Right lobe of liver (tissue), 4 donors: ENCODE data around the gene USP12.

Source experiments
- POLR2A ChIP-seq: fragments of 450-650 bp; IDR thresholded peaks from one replicate; pipeline ENCODE4 v1.6.1; 2017; ENCODE audit warnings: antibody characterized with exemption, mild to moderate bottlenecking
- TF ChIP-seq, protein P1 (sequence below), 4 donors: fragments of 200-600 bp in 3 of 4; fragments of 450-650 bp in 1 of 4; IDR thresholded peaks; one replicate each; pipeline versions ENCODE4 v1.5.1 to v1.8.0; 2016 to 2022; ENCODE audit warnings: antibody characterized with exemption in 4 of 4, mild to moderate bottlenecking in 2 of 4
- donor health status: DM: no; HTN: no; CAD: no.
- donor health status: DM: no; HTN: no; CAD: no.
- donor health status: DM: no; HTN: yes; CAD: no.

DNA sequence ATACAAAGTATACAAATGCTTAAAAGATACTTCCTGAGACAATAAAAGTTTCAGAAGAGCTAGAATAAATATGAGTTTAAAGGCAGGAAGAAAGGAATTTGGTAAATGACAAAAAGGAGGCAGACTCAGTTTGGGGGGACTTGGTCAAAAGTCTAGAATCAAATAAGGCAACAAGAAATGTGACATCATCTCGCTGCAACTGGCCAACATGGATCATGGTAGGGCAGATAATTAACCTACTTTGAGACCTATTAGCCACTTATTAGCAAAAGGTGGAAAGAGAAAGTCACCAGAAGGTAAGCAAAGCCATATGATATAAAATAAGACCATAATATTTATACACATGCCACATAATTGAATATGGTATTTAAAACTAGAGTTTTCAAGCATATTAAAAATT, 5.3 kb downstream of the USP12 start:
- TF ChIP-seq, protein P1, sequence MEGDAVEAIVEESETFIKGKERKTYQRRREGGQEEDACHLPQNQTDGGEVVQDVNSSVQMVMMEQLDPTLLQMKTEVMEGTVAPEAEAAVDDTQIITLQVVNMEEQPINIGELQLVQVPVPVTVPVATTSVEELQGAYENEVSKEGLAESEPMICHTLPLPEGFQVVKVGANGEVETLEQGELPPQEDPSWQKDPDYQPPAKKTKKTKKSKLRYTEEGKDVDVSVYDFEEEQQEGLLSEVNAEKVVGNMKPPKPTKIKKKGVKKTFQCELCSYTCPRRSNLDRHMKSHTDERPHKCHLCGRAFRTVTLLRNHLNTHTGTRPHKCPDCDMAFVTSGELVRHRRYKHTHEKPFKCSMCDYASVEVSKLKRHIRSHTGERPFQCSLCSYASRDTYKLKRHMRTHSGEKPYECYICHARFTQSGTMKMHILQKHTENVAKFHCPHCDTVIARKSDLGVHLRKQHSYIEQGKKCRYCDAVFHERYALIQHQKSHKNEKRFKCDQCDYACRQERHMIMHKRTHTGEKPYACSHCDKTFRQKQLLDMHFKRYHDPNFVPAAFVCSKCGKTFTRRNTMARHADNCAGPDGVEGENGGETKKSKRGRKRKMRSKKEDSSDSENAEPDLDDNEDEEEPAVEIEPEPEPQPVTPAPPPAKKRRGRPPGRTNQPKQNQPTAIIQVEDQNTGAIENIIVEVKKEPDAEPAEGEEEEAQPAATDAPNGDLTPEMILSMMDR (IDR thresholded peaks at IDR 0.05), result no peak
- no peak for TF ChIP-seq POLR2A
